ENCODE data around the gene ATPAF1.
"Not testable (repeated sequence)": the region's sequence is repeated elsewhere in the genome, so short reads cannot be mapped to it uniquely, and the experiment has no call there.

The ATPAF1 gene

GRCh38 chr1:46681333-46682034 is 13.3 kb upstream of the ATPAF1 start:
- in situ Hi-C loops (cut with HindIII; ENCODE audit: low sequenced_read_pairs) = no loop called here

DNA sequence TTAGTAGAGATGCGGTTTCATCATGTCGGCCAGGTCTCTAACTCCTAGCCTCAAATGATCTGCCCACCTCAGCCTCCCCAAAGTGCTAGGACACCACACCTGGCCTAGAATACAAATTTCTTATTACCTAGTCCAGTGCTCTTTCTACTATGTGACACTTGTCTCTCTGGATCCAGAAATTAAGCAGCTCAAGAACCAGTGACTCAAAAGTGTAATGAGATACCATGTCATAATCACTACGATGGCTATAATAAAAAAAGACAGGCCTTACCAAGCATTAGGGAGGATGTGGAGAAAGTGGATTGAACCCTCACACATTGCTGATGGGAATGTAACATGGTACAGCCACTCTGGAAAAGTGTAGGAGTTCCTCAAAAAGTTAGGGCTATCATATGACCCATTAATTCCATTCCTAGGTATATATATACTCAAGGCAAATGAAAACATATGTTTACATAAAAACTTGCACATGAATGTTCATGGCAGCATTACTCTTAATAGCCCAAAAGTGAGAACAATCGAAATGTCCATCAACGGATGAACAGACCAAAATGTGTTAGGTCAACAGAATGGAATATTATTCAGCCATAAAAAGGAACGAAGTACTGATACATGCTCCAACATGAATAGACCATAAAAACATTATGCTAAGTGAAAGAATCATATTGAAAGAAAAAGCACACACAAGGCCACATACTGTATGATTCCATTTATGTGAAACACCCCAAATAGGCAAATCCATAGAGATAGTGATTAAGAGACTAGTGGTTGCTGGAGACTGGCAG is 11.8 kb upstream of the ATPAF1 start:
- in situ Hi-C loops (cut with HindIII; ENCODE audit: low sequenced_read_pairs) = no loop called here

DNA sequence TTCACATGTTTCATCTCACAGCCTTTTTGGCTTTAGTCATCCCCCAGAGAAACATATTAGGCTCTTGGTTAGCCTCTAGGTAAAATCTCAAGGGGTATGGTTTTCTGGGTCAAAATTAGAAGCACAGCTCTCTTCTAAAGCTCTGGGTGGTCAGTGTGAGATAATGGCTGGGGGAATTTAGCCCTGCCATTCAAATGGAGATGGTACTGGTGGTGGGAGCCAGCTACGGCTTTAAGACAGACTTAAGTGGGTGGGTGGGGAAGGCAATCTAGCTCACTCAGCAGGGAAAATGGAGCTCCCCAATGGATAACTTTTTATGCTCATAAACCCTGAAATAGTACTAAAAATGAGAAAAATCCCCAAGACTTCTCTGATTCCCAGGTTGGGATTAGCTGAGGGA is 9.2 kb upstream of the ATPAF1 start:
- in situ Hi-C loops (cut with HindIII; ENCODE audit: low sequenced_read_pairs) = no loop called here

GRCh38 chr1:46676531-46676930 is 8.4 kb upstream of the ATPAF1 start:
- in situ Hi-C loops (cut with HindIII; ENCODE audit: low sequenced_read_pairs) = no loop called here

GRCh38 chr1:46675549-46676314 is 7.6 kb upstream of the ATPAF1 start:
- in situ Hi-C loops (cut with HindIII; ENCODE audit: low sequenced_read_pairs) = no loop called here

GRCh38 chr1:46673749-46674182 is 5.6 kb upstream of the ATPAF1 start:
- in situ Hi-C loops (cut with HindIII; ENCODE audit: low sequenced_read_pairs) = no loop called here

- in situ Hi-C loops (cut with HindIII; ENCODE audit: low sequenced_read_pairs) = no loop called here
Observed at GRCh38 chr1:46672696-46673095, 4.5 kb upstream of the ATPAF1 start.

GRCh38 chr1:46671554-46671953 is 3.4 kb upstream of the ATPAF1 start, which contains the start of gene TEX38:
TEX38 (plus strand) TSS chr1:46671854; CDS start chr1:46671935, 81 bp downstream.
- in situ Hi-C loops (cut with HindIII; ENCODE audit: low sequenced_read_pairs) = no loop called here

DNA sequence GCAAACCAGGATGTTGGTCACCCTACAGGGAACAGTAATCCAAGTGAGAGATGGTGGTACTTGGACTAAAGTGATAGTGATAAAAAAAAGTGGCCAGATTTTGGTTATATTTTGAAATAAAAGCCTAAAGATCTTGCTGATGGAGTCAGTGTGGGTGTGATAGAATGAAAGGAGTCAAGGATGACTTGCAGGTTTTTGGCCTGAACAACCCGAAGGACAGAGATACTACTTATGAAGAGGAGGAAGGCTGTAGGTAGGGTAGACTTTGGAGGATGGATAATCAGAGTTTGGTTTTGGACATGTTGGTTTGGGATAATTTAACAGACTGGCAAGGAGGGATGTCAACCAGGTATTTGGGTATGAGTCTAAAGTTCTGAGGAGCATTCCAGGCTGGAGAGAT is 2.0 kb upstream of the ATPAF1 start:
- in situ Hi-C loops (cut with HindIII; ENCODE audit: low sequenced_read_pairs) = no loop called here

DNA sequence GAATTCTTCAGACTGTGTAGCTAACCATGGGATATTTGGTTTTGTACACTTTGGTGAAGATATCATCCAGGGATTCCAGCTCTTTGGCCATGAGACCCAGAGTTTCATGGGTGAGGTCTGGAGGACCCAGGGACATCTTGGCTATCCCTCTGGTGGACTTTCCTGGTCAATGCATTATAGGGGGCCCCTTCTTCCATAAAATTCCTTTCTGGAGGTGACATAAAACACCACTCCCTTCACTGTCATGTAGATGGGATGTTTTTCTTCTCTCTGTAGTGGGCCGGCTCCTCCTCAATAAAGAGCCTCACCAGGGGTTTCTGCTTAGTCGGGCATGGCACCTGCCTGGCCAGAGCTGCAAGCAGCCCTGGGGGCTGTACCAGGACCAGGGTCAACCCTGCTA is 2.2 kb downstream of the ATPAF1 start:
- in situ Hi-C loops (cut with HindIII; ENCODE audit: low sequenced_read_pairs) = no loop called here

DNA sequence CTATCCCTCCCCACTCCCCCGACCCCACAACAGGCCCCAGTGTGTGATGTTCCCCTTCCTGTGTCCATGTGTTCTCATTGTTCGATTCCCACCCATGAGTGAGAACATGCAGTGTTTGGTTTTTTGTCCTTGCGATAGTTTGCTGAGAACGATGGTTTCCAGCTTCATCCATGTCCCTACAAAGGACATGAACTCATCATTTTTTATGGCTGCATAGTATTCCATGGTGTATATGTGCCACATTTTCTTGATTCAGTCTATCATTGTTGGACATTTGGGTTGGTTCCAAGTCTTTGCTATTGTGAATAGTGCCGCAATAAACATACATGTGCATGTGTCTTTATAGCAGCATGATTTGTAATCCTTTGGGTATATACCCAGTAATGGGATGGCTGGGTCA is 5.2 kb downstream of the ATPAF1 start:
- in situ Hi-C loops (cut with HindIII; ENCODE audit: low sequenced_read_pairs) = not testable (repeated sequence)

- in situ Hi-C loops (cut with HindIII; ENCODE audit: low sequenced_read_pairs) = not testable (repeated sequence)
Observed at GRCh38 chr1:46660116-46660515, 8.0 kb downstream of the ATPAF1 start.

DNA sequence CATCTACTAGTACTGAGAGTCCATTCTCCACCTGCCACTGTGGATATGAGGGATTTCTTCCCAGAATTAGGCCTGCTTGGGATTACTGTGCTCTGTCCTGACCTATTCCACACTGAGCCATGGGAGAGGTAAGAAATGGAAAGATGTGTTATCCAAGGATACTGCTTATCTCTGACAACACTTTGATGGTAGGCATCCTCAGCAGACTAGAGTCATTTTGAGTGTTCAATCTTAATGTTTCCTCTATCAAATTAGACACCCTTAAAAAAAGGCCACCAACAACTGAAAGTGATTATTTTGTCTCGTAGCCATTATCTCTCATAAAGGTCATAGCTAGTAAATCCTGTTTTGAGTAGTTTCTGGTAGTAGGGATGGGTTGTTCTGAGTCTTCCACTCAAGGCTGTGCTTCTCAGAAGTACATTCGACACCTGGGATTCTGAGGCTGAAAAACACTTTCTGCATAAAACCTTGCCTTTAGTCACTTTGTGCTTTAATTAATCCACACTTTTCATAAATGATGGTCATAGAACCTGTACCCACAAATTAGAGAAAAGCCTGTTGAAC is 8.8 kb downstream of the ATPAF1 start:
- in situ Hi-C loops (cut with HindIII; ENCODE audit: low sequenced_read_pairs) = no loop called here

DNA sequence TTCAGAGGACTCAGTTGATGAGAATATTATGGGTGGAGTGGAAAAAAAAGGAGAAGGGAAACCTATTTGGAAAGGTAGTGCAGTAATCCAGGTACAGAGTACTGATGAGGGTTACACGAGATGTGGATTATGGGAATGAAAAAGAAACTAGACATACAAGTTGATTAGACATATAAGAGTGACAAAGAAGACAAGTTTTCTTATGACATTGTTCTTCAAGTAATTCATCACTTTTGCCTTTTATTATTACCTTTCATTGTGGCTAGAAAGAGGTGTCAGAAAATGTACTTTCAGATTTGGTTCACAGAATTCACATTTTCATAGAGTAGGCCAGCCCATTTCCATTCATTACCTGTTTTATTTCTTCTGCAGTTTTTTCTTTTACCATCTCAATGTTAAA is 10.4 kb downstream of the ATPAF1 start:
- in situ Hi-C loops (cut with HindIII; ENCODE audit: low sequenced_read_pairs) = no loop called here

DNA sequence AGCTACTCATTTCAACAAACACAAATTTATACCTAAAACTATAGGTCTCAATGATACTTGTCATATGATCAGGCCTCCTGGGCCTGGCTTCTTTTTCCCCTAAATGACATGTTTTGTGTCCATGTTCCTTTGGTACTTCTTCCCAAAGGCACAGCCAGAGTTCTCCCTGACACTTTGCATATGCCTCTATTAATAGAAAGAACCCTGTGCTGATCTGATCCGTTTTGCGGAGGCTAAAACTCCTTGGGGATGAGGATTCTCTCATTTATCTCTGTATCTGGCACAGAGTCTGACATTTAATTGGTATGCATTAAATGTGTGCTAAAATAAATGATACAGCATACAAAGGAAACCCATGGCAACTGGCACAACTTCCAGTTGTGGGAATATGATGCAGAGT is 11.5 kb downstream of the ATPAF1 start:
- in situ Hi-C loops (cut with HindIII; ENCODE audit: low sequenced_read_pairs) = no loop called here

GRCh38 chr1:46655848-46656247 is 12.3 kb downstream of the ATPAF1 start:
- in situ Hi-C loops (cut with HindIII; ENCODE audit: low sequenced_read_pairs) = no loop called here

DNA sequence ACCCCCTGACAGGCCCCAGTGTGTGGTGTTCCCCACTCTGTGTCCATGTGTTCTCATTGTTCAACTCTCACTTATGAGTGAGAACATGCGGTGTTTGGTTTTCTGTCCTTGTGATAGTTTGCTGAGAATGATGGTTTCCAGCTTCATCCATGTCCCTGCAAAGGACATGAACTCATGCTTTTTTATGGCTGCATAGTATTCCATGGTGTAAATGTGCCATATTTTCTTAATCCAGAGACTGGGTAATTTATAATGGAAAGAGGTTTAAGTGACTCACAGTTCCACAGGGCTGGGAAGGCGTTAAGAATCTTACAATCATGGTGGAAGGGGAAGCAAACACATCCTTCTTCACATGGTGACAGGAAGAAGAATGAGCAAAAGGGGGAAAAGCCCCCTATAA is 13.5 kb downstream of the ATPAF1 start:
- in situ Hi-C loops (cut with HindIII; ENCODE audit: low sequenced_read_pairs) = not testable (repeated sequence)

DNA sequence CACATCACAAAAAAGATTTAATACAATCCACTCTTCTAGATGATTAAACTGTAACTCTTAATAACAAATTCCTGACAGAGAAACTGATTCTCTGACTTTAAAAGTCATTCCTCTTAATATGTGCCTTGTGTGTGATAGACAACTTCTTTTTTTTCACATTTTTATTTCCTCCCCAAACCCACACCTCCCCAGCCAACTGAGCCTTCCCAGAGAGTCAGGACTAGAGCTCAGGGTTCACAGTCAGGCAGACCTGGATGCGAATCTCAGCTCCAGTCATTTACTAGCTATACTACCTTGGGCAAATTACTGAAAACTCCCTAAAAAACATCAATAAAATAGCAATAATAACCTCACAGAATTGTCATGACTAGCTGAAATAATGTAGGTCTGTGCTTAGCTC is 14.2 kb downstream of the ATPAF1 start:
- in situ Hi-C loops (cut with HindIII; ENCODE audit: low sequenced_read_pairs) = no loop called here

GRCh38 chr1:46653405-46653958 is 14.7 kb downstream of the ATPAF1 start:
- in situ Hi-C loops (cut with HindIII; ENCODE audit: low sequenced_read_pairs) = no loop called here

GRCh38 chr1:46652321-46653100 is 15.7 kb downstream of the ATPAF1 start:
- in situ Hi-C loops (cut with HindIII; ENCODE audit: low sequenced_read_pairs) = no loop called here
